ENCODE data around the gene LRRC4C.

- TF ChIP-seq RAD21 (IDR thresholded peaks at IDR 0.05) (peak; percentile 78 to 86), CTCF (IDR thresholded peaks at IDR 0.05; ENCODE audit: low read depth, low read length, missing input control) (peak; percentile 56), YY1 (IDR thresholded peaks at IDR 0.05) (no peak), ZBTB33 (IDR thresholded peaks at IDR 0.05) (no peak), ATF3 (IDR thresholded peaks at IDR 0.05) (no peak), FOXA1 (IDR thresholded peaks at IDR 0.05) (no peak), TAF1 (conservative IDR thresholded peaks at IDR 0.05) (no peak), JUND (IDR thresholded peaks at IDR 0.05) (no peak), REST (IDR thresholded peaks at IDR 0.05) (no peak), MAX (IDR thresholded peaks at IDR 0.05) (no peak)
These were observed 737.2 kb downstream of the LRRC4C start for GRCh38 chr11:40722179-40722795.

Measured in liver (tissue), 3 donors.